NCI-H2227 treated with DMSO at 0.1 percent for 48 hours (cell line): Measurements from ENCODE around the gene CTXN3.
"Not testable (repeated sequence)": the region's sequence is repeated elsewhere in the genome, so short reads cannot be mapped to it uniquely, and the experiment has no call there.

Experiments used
- DNase-seq: peaks from one replicate; lab custom pipeline; 2025; lab: John Stamatoyannopoulos, UW

The CTXN3 gene

GRCh38 chr5:127650649-127651048 lies 1.8 kb downstream of the CTXN3 start:
- DNase-seq, result no peak

GRCh38 chr5:127652952-127653611 lies 4.2 kb downstream of the CTXN3 start:
- no peak for DNase-seq

GRCh38 chr5:127656825-127657224 lies 7.9 kb downstream of the CTXN3 start:
- DNase-seq, result no peak

GRCh38 chr5:127660047-127660733 lies 11.3 kb downstream of the CTXN3 start:
- DNase-seq, result no peak

- DNase-seq, result no peak
Observed at GRCh38 chr5:127664093-127664492, 15.2 kb downstream of the CTXN3 start.

- DNase-seq, result no peak
Observed at GRCh38 chr5:127665641-127666040, 16.8 kb downstream of the CTXN3 start.

GRCh38 chr5:127666043-127666716 lies 17.3 kb downstream of the CTXN3 start:
- no peak for DNase-seq

GRCh38 chr5:127667926-127668325 lies 19.0 kb downstream of the CTXN3 start:
- DNase-seq, result no peak

GRCh38 chr5:127671218-127671617 lies 22.3 kb downstream of the CTXN3 start:
- DNase-seq, result no peak

- DNase-seq, result no peak
Observed at GRCh38 chr5:127673117-127673800, 24.4 kb downstream of the CTXN3 start.

- not testable (repeated sequence) for DNase-seq
Observed at GRCh38 chr5:127676951-127677350, 28.1 kb downstream of the CTXN3 start.

- DNase-seq, result not testable (repeated sequence)
Observed at GRCh38 chr5:127679691-127680330, 30.9 kb downstream of the CTXN3 start.

GRCh38 chr5:127680595-127680994 lies 31.7 kb downstream of the CTXN3 start:
- DNase-seq, result no peak

- no peak for DNase-seq
Observed at GRCh38 chr5:127683008-127683407, 34.1 kb downstream of the CTXN3 start.

- DNase-seq, result no peak
Observed at GRCh38 chr5:127684726-127685467, 36.0 kb downstream of the CTXN3 start.

GRCh38 chr5:127685662-127686061 lies 36.8 kb downstream of the CTXN3 start:
- no peak for DNase-seq

- no peak for DNase-seq
Observed at GRCh38 chr5:127686424-127686823, 37.5 kb downstream of the CTXN3 start.

- DNase-seq, result no peak
Observed at GRCh38 chr5:127694518-127695171, 45.8 kb downstream of the CTXN3 start.

- no peak for DNase-seq
Observed at GRCh38 chr5:127695346-127695745, 46.5 kb downstream of the CTXN3 start.

- DNase-seq, result no peak
Observed at GRCh38 chr5:127696683-127697082, 47.8 kb downstream of the CTXN3 start.
